ENCODE results near the gene SEC22C. TPM values are rescaled to one million over a fixed set of nuclear protein-coding genes. Genes with fewer than 3 reads are reported as not detected.
A peak's percentile ranks its signal among the peaks of the same experiment; 100 is the strongest.
"Not testable (repeated sequence)": the region's sequence is repeated elsewhere in the genome, so short reads cannot be mapped to it uniquely, and the experiment has no call there.

Gene SEC22C
- polyA plus RNA-seq, 1 donor (not counting 4 experiments of a cell fraction or from before 2014, with no cell fraction given): 58.4 TPM

DNA sequence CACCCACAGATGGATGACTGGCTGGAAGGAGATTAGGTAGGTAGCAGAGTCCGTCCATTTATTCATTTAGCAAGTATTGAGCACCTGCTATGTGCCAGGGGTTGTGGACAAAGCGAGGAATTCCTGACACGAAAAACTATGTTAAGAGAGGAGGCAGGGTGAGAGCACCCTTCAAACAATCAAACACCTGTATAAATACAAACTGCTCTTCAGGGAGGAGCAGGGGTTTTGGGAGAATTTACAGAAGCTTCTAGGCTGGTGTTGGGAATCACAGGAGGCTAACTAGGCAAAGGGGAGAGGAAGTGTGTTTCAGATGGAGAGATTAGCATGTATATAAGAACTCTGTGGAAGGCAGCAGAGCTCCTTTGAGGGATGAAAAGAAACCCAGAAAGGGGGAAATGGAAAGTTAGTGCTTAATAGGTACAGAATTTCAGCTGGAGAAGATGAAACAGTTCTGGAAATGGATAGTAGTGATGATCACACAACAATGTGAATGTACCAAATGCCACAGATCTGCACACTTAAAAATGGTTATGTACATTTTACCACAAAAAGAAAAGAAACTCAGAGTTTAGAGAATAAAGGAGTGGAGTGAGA, 805 bp upstream of the SEC22C start:
- Histone ChIP-seq H3K27me3 (ENCODE audit: control insufficient read depth, extremely low read depth, insufficient read depth, low read length) (no peaks in the 10 kb centered on the region), H3K79me2 (ENCODE audit: control insufficient read depth, insufficient read depth, low read length) (peaks cover 30% of the 10 kb centered on the region), H3K9ac (ENCODE audit: control insufficient read depth, extremely low read depth, insufficient read depth, low read length) (peak overlapping the region; percentile 89), H4K20me1 (ENCODE audit: control insufficient read depth, extremely low read depth, insufficient read depth, low read length) (no peaks in the 10 kb centered on the region), H3K9me1 (ENCODE audit: control insufficient read depth, extremely low read depth, insufficient read depth, low read length) (no peaks in the 10 kb centered on the region), H3K4me3 (ENCODE audit: control insufficient read depth in 2 of 3, extremely low read depth in 1 of 3, insufficient read depth in 2 of 3, low read depth in 1 of 3, low read length in 3 of 3) (peak overlapping the region; percentile 83 to 92 (median 85)), H3K9me3 (ENCODE audit: control insufficient read depth, low read depth, low read length) (no peaks in the 10 kb centered on the region), H3K4me2 (ENCODE audit: control insufficient read depth, extremely low read depth, insufficient read depth, low read depth, low read length) (peak overlapping the region; percentile 76), H3K36me3 (ENCODE audit: control insufficient read depth in 2 of 2, extremely low read depth in 1 of 2, insufficient read depth in 2 of 2, low read length in 2 of 2) (peaks cover 0 to 1% of the 10 kb centered on the region in 2 experiments), H3K4me1 (ENCODE audit: control insufficient read depth, extremely low read depth, insufficient read depth, low read length) (peaks cover 17% of the 10 kb centered on the region), H2AFZ (ENCODE audit: control insufficient read depth, low read length) (peak overlapping the region; percentile 96), H3K27ac (ENCODE audit: control insufficient read depth, insufficient read depth, low read length) (peak overlapping the region; percentile 84)
- no peak for TF ChIP-seq EZH2 (IDR thresholded peaks at IDR 0.05; ENCODE audit: low read length)
- TF ChIP-seq, protein P1, sequence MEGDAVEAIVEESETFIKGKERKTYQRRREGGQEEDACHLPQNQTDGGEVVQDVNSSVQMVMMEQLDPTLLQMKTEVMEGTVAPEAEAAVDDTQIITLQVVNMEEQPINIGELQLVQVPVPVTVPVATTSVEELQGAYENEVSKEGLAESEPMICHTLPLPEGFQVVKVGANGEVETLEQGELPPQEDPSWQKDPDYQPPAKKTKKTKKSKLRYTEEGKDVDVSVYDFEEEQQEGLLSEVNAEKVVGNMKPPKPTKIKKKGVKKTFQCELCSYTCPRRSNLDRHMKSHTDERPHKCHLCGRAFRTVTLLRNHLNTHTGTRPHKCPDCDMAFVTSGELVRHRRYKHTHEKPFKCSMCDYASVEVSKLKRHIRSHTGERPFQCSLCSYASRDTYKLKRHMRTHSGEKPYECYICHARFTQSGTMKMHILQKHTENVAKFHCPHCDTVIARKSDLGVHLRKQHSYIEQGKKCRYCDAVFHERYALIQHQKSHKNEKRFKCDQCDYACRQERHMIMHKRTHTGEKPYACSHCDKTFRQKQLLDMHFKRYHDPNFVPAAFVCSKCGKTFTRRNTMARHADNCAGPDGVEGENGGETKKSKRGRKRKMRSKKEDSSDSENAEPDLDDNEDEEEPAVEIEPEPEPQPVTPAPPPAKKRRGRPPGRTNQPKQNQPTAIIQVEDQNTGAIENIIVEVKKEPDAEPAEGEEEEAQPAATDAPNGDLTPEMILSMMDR (optimal IDR thresholded peaks at IDR 0.05 in 1 of 3, IDR thresholded peaks at IDR 0.05 in 1 of 3, conservative IDR thresholded peaks at IDR 0.05 in 1 of 3; ENCODE audit: extremely low read depth in 1 of 3, insufficient read depth in 2 of 3, low read length in 3 of 3): no peak
- dilution Hi-C loops (cut with MboI; ENCODE audit: extremely low pct_ligation_motif_present, low sequenced_read_pairs): no loop called here
- DNase-seq (ENCODE audit: low read depth, low spot score) (no peak), FAIRE-seq (no peak)

DNA sequence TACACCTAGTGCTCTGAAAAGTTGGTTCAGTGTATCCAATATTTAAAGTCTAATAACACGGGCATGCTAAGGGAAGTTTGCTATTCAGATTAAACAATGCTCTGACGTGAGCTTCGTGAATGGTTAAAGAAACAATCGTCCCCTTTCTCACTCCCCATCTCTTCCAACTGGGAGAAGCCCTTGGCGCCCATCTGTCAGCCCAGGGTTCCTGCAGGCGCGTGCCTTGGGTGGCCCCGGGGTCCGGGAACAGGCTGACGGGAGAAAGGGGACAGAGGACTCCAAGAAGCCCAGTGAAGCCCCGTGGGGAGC, 413 bp downstream of the SEC22C start:
- dilution Hi-C loops (cut with MboI; ENCODE audit: extremely low pct_ligation_motif_present, low sequenced_read_pairs): no loop called here
- Histone ChIP-seq H4K20me1 (ENCODE audit: control insufficient read depth, extremely low read depth, insufficient read depth, low read length) (no peaks in the 10 kb centered on the region), H3K4me1 (ENCODE audit: control insufficient read depth, extremely low read depth, insufficient read depth, low read length) (peaks cover 17% of the 10 kb centered on the region), H3K27ac (ENCODE audit: control insufficient read depth, insufficient read depth, low read length) (peak overlapping the region; percentile 84), H3K4me2 (ENCODE audit: control insufficient read depth, extremely low read depth, insufficient read depth, low read depth, low read length) (peak overlapping the region; percentile 97), H3K36me3 (ENCODE audit: control insufficient read depth in 2 of 2, extremely low read depth in 1 of 2, insufficient read depth in 2 of 2, low read length in 2 of 2) (peaks cover 0 to 1% of the 10 kb centered on the region in 2 experiments), H2AFZ (ENCODE audit: control insufficient read depth, low read length) (peak overlapping the region; percentile 96), H3K9me1 (ENCODE audit: control insufficient read depth, extremely low read depth, insufficient read depth, low read length) (no peaks in the 10 kb centered on the region), H3K79me2 (ENCODE audit: control insufficient read depth, insufficient read depth, low read length) (peaks cover 40% of the 10 kb centered on the region), H3K9me3 (ENCODE audit: control insufficient read depth, low read depth, low read length) (no peaks in the 10 kb centered on the region), H3K4me3 (ENCODE audit: control insufficient read depth in 2 of 3, extremely low read depth in 1 of 3, insufficient read depth in 2 of 3, low read depth in 1 of 3, low read length in 3 of 3) (peak overlapping the region; percentile 83 to 92 (median 85)), H3K27me3 (ENCODE audit: control insufficient read depth, extremely low read depth, insufficient read depth, low read length) (no peaks in the 10 kb centered on the region), H3K9ac (ENCODE audit: control insufficient read depth, extremely low read depth, insufficient read depth, low read length) (peak overlapping the region; percentile 89)
- DNase-seq (ENCODE audit: low read depth, low spot score) (no peak), FAIRE-seq (no peak)
- TF ChIP-seq, protein P1 (optimal IDR thresholded peaks at IDR 0.05 in 1 of 3, IDR thresholded peaks at IDR 0.05 in 1 of 3, conservative IDR thresholded peaks at IDR 0.05 in 1 of 3; ENCODE audit: extremely low read depth in 1 of 3, insufficient read depth in 2 of 3, low read length in 3 of 3): no peak
- no peak for TF ChIP-seq EZH2 (IDR thresholded peaks at IDR 0.05; ENCODE audit: low read length)

- FAIRE-seq; H2AFZ ChIP-seq (ENCODE audit: control insufficient read depth, low read length); H3K9me3 ChIP-seq (ENCODE audit: control insufficient read depth, low read depth, low read length); H3K27ac ChIP-seq (ENCODE audit: control insufficient read depth, insufficient read depth, low read length); H3K4me2 ChIP-seq (ENCODE audit: control insufficient read depth, extremely low read depth, insufficient read depth, low read depth, low read length); DNase-seq (ENCODE audit: low read depth, low spot score); H3K36me3 ChIP-seq (ENCODE audit: control insufficient read depth in 2 of 2, extremely low read depth in 1 of 2, insufficient read depth in 2 of 2, low read length in 2 of 2); H3K9ac ChIP-seq (ENCODE audit: control insufficient read depth, extremely low read depth, insufficient read depth, low read length); dilution Hi-C loops (cut with MboI; ENCODE audit: extremely low pct_ligation_motif_present, low sequenced_read_pairs); H3K4me3 ChIP-seq (ENCODE audit: control insufficient read depth in 2 of 3, extremely low read depth in 1 of 3, insufficient read depth in 2 of 3, low read depth in 1 of 3, low read length in 3 of 3); H4K20me1 ChIP-seq (ENCODE audit: control insufficient read depth, extremely low read depth, insufficient read depth, low read length); H3K27me3 ChIP-seq (ENCODE audit: control insufficient read depth, extremely low read depth, insufficient read depth, low read length); H3K9me1 ChIP-seq (ENCODE audit: control insufficient read depth, extremely low read depth, insufficient read depth, low read length): not testable (repeated sequence)
- H3K79me2 ChIP-seq (ENCODE audit: control insufficient read depth, insufficient read depth, low read length): peaks cover 54% of the 10 kb centered on the region
- peaks cover 17% of the 10 kb centered on the region for H3K4me1 ChIP-seq (ENCODE audit: control insufficient read depth, extremely low read depth, insufficient read depth, low read length)
Measured at GRCh38 chr3:42579346-42579745, 2.4 kb downstream of the SEC22C start.

All from keratinocyte (primary cell).